Measurements from ENCODE around the gene ZBTB25.

DNA sequence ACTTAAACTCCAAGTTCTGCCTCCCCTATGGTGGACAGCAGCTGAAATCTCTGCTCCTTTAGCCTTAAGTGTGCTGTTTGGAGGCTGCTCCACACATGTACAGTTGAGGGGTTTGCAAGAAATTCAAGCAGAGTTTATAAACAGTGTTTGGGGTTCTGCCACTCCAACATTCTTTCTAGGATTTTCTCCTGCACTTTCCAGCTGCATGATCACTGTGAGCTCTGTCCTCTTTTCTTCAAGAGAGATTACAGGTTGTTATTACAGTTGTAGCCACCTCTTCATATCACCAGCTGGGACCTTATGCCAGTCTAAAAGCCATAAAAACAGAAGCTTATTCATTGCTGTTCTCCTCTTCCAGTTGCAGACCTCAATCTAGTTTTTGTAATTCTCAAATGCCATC, 8.4 kb downstream of the ZBTB25 start:
- TF ChIP-seq POLR2A (IDR thresholded peaks at IDR 0.05) (no peak), POLR2AphosphoS5 (IDR thresholded peaks at IDR 0.05) (no peak)
